ENCODE measurements around the gene NAV3.

The NAV3 gene, protein sequence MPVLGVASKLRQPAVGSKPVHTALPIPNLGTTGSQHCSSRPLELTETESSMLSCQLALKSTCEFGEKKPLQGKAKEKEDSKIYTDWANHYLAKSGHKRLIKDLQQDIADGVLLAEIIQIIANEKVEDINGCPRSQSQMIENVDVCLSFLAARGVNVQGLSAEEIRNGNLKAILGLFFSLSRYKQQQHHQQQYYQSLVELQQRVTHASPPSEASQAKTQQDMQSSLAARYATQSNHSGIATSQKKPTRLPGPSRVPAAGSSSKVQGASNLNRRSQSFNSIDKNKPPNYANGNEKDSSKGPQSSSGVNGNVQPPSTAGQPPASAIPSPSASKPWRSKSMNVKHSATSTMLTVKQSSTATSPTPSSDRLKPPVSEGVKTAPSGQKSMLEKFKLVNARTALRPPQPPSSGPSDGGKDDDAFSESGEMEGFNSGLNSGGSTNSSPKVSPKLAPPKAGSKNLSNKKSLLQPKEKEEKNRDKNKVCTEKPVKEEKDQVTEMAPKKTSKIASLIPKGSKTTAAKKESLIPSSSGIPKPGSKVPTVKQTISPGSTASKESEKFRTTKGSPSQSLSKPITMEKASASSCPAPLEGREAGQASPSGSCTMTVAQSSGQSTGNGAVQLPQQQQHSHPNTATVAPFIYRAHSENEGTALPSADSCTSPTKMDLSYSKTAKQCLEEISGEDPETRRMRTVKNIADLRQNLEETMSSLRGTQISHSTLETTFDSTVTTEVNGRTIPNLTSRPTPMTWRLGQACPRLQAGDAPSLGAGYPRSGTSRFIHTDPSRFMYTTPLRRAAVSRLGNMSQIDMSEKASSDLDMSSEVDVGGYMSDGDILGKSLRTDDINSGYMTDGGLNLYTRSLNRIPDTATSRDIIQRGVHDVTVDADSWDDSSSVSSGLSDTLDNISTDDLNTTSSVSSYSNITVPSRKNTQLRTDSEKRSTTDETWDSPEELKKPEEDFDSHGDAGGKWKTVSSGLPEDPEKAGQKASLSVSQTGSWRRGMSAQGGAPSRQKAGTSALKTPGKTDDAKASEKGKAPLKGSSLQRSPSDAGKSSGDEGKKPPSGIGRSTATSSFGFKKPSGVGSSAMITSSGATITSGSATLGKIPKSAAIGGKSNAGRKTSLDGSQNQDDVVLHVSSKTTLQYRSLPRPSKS (N-terminal part only)

DNA sequence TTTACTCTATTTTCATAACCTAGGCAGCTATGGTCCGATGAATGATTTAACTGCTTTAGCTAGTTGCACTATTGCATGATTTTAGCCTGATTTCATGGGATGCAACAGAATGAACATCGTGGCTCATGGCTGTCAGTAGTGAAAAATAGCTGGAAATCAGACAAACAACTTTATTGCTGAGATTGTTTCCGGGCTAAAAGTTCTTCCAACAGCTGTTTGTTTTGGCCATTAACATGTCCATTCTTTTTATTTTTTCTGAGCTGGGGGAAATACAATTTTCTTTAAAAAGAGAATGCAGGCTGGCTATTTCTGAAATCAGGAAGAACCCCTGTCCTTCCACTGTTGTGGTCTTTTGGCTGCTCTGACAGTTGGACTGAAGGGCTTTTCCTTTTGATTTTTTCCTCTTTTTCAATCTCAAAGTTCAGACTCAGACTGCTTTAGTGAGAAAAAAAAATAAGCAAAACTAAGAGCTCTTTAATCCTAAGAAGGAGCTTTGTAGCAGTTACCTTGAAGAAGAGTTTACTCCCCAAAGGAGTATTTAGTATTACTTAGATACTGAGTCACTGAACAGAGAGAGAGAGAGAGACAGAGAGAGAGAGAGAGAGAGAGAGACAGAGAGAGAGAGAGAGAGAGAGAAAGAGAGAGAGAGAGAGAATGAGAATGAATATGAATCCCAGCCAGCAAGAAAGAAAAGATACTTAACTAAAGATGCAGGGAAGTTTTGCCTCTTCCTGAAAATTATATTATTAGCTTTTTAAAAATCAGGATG lies at the start of gene NAV3:
Gene NAV3, plus strand, starts transcription at position 312 of the 769 bp plus-strand sequence. CDS start 568 bp downstream, outside the sequence.
- no peak for DNase-seq

DNA sequence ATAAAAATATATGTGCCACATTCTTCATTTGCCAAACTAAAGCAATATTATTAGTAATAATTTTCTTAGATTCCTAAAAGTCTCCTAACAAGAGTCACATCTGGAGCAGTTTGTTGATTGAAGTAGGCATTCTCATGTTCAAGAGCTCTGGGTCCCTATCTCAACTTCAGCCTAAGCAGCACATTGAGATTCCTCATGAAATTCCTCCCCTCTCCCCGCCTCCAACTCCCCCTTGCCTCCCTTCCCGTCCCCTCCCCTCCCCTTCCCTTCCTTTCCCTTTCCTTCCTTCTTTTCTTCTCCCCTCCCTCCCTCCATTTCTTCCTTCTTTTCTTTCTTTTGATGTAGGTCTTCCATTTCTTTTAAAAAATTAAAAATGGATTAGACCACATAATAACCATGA lies 48.7 kb upstream of the NAV3 start:
- DNase-seq = no peak

DNA sequence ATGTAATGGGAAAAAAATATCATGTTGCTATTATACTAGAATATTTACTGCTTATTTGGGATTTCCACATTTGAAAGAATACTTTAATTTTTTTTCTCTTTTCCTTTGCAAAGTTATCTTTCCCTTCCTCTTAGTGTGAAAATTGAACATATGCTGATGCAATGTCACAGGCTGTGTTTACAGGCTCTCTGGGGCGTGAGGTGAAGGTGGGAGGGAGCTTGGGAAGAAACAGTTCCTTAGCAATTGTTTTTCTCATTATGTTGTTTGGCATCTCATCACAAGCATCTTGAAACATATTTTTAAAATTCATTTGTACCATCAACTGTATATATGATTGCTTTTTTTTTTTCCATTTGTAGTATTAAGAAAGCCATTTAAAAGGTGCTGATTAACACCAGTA lies 47.9 kb upstream of the NAV3 start:
- DNase-seq = no peak

DNA sequence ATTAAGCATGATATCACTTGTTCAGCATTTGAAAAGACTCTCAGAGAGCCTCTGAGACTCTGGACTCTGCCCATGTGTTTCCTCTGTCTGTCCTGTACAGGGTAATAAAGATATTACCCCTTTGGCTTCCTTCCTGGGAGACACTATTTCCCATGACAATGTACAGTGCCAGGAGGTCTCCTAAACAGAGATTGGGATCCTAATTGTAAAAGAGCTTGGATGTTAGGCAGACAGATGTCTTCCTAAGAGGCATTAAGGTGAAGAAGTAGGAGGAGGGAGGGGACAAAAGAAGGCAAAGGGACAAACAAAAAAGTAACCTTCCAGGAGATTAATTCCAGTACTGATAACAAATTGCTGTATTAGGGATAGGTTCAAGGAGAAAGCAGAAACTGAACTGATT lies 45.5 kb upstream of the NAV3 start:
- DNase-seq = no peak

DNA sequence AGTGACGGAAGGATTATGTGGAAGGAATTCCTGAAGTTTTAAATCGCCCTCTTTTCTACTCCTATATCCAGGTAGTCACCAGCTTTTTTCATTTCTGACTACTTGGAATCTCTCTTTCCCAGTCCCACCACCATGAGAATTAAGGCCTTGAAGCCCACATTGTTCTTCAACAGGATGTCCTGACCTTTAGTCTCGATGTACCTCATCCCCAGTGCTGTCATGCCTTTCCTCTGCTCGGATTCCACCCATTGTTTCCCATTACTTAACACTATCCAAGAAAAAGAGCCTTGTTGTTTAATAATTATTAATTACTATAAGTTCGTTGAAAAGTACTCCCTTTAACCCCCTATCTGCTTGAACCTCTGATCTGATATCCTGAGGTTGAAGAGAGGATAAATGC lies 44.0 kb upstream of the NAV3 start:
- DNase-seq = no peak

DNA sequence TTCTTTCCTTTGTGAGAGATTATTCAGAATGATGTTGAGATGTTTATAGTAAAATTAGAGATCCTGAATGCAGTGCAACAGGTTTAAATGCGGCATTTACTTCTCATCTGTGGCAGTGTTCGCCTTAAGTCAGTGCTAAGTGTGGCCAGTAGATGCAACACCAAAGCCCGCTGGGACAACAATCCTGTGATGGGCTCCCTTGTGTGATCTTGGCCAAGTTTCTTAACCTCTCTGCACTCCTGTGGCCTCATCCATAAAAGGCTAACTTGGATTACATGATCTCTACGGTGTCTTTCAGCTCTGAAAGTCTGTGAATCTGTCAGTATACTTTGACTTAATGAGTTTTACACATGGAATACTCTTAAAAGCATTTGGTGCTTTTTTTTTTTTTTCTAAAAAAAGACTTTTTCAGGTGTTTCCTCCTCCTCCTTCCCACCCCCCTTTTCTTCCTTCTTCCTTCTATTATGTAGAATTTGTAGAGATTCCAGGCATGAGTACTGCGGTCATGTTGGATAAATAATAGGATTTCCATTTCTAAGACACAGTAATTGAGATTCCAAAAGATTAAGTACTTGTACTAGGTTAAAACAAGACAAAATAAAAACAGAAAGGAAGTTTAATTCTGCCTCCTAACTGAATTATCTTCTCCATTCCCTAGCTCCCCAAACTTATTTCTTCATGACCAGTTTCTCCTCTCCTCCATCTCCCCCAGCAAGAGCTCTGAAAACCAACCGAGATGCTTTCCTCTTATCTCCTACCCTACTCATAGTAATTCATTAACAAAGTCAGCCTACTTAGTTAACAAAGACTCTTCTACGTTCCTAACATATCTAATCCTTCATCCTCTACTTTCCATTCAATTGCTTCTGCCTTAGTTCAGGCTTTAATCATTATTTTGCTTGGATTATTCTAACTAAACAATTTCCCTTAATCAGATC lies 42.2 kb upstream of the NAV3 start:
- DNase-seq = no peak

DNA sequence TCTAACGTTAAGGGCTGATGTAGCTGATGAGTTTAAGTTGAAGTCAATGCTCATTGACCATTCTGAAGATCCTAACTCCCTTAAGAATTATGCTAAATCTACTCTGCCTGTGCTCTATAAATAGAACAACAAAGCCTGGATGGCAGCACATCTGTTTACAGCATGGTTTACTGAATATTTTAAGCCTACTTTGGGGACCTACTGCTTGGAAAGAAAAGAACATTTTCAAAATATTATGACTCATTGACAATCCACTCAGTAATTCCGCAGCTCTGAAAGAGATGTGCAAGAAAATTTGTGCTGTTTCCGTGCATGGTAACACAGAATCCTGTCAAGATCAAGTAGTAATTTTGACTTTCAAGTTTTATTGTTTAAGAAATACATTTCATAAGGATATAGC lies 35.0 kb upstream of the NAV3 start:
- DNase-seq = no peak

DNA sequence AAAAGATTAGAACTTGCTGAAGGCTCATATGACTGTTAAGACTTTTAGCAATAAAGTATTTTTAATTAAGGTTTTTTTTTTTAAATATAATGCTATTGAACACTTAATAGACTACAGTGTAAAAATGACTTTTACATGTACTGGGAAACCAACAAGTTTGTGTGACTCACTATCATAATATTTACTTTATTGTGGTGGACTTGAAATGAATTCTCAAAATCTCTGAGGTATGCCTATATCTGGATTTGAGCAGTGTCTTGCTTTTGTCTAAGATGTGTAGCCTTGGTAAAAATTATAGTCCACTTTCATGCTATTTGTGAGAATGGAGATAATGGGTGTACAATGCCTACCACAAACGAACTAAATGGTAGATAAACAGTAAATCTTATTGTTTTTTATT lies 33.9 kb upstream of the NAV3 start:
- DNase-seq = no peak

DNA sequence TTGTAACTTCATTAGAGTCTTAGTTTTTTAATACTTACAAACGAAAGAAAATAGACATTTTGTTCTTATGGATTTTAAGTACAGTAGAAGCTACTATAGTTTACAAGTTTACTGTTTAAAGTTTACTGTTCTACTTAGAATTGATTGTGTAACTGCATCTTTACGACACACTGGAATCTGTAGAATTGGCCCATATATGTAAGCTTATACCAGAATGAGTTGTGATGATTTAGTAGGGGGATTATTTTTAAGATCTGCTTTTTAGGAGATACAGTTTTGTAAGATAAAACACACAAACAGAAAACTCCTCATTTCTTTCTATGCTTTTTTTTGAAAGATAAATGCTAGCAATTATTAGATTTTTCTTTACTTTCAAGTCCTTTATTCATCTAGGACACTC lies 30.2 kb upstream of the NAV3 start:
- DNase-seq = no peak

DNA sequence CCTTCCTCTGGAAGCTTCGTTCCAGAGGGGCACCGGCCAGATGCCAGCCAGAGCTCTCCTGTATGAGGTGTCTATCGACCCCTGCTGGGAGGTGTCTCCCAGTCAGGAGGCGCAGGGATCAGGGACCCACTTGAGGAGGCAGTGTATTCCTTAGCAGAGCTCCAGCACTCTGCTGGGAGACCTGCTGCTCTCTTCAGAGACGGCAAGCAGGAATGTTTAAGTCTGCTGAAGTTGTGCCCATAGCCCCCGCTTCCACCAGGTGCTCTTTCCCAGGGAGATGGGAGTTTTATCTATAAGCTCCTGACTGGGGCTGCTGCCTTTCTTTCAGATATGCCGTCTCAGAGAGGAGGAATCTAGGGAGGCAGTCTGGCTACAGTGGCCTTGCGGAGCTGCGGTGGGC lies 22.2 kb upstream of the NAV3 start:
- DNase-seq = no peak

DNA sequence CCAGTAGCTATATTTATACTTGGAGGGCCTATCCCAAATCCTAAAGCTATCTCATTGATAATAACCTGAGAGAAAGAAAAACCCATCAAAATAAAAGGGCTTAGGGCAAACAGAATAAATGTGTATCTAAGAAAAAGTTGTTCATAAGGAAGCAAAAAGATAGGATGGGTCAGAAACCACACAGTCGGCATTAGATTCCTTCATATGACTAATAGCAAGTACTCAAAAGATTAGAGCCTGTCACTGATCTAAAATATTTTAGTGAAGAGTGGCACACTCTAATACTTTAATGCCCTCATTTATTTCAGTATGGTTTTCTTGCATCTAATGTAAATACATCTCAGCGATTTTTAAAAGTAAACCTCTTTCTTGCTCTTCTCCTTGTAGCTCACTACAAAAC lies 17.1 kb upstream of the NAV3 start:
- DNase-seq = no peak

DNA sequence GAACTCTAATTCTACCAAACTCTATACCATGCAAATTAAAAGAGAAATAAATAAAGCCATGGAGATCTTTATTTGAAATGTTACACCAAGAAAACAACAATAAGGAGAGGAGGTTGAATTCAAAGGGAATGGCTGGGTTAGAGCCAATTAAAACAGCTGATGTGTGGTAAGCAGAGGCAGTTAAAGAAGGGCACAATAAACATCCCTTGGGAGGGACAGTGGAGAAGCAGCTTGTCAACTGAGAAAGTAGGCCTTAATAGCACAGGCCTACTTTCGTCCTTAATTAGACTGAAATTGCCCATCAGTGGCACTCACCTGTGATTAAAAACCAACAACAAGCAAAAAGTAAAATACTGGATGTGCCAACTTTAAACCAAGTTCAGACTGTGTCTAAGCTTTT lies 16.3 kb upstream of the NAV3 start:
- DNase-seq = no peak

DNA sequence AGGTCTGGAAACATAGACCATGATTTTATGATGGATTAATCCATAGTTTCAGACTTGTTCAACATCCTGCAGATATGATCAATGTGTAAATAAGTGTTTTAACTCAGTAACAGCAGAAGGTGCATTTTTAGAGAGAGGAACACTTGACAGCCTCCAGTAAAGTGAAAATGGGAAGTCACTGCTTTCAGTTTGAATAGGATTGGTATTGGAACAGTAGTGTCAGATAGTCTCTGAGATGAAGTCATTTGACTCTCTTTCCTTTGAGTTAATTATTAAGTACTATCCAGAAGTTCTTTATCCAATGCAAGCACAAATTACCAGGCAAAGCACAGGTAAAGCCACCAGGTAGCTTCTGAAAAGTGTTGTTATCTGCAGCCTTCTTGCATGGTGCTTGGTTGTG lies 14.5 kb upstream of the NAV3 start:
- DNase-seq = no peak

DNA sequence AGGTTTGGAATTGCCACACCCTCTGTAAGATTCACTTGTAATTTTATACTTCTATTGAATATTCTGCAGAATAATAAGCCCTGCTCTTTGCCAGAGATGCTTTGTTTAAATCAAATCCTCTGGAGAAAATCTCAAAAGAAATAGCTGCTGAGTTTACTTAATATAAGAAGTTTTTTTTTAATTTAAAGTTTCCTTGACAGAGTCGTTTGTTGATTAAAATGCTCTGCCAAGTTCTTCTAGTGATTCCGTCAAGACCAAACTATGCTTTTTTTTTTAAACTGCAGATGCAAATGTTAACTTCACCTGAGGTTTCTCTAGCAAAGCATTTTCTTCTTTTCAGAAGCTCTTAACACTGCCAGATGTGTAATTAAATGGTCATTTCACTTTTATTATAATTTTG lies 13.4 kb upstream of the NAV3 start:
- no peak for DNase-seq

DNA sequence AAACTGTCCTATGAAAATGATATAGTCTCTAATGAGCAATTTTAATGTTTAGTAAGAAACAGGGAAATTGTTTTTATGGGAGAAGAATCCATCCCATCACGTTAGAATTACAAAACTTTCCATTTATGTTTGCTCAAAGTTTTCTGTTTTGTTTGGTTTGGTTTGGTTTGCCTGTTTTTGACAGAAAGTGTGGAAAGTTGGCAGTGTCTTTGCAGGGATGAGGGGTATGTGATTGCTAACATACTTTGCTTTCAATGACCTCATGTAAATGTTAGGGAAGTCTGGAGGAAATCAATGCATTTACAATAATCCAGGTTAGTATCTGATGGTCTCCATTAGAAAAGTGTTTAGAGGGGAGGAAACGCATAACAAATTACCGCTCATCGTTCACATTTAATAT lies 12.3 kb upstream of the NAV3 start:
- DNase-seq = no peak

DNA sequence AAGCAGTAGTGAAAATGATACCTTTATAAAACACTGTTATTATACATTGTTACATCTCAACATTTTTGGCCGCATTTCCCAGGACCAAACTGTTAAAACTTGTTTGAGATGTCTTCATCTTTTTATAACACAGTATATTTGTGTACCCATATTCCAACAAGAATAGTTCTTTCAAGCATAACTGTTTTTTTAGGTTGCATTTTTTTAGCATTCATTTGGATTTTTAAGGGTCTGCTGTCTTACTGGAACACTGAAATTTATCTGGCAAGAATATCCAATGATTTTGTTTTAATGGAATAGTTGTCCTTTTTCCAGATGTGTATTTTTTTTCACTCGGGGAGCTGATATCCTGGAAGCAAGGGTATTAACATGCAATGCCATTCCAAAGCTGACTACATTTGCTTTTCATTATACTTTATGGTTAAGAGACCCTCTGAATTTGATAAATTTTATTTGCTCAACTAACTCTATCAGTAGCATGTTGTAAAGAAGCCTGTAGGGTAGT lies 8.9 kb upstream of the NAV3 start:
- no peak for DNase-seq

DNA sequence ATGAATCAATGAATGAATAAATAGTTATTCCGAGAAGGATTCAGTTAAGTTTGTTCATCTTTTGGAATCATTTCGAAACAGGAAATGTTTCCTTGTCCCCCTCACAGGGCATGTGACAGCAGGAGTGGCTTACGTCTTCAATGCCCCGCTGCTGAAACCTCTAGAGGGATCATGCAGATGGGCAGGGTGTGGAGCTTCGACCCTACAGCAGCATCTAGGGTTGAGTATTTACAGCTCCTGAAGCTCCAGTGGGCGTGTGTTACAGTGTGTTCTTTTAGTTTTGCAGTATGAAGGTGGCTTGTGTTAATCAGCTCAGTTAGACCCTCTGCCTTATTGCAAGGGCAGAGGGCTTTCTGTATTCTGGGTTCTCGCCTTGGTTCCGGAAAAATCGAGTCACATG lies 2.6 kb downstream of the NAV3 start:
- no peak for DNase-seq

DNA sequence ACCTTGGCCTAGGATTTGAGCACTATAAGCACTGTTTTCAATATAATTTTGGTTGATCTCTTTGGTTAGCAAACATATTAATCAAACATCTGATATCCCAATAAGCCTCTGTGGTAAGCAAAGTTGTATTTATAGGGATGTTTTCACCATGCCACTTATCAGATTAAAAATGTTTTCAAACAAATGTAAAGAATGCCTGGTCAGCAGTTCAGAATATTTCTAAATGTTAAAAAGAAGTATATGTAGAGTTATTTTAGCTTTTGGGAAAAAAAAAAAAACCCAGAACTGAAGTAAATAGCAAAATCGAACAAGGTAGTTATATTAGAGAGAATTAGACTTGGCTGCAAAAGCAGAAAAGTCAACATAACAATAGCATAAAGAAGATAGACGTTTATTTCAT lies 3.9 kb downstream of the NAV3 start:
- no peak for DNase-seq

DNA sequence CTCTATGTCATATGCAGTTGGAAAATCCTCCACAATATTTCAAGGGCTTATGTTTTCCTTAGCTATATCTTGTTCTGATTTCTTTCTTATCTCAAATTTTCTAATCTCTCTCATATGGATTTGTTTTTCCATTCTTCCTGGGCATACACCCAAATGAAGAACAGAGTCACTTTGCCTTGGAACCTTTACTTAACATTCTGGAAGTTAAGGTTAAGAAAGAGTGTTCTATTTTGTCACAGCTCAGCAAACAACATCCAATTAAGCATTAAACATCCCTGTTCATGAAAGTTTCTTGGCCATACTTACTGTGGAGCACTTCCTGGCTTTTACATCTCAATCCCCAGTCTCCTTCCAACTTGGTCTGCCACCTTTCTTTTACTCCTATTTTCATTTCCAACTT lies 5.3 kb downstream of the NAV3 start:
- DNase-seq = no peak

DNA sequence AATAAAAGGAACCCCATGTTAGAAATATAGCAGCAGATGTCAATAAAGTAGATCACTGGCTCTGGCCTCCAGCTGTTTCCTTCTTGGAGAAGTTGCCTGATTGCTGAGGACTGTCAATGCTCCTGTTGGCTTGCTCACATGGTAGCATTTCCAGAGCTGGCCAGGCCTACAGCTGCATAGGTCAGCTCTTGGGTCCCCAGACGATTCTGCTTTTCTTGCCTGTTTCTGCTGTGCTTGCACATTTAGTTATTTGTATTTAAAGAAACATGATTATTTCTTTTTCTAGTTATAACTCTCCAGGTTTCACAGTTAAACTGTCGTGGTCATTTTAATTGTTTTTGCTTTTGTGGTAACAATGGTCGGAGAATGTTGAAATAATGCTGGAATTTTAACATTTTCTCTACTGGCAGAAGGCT lies 7.2 kb downstream of the NAV3 start:
- DNase-seq = no peak

DNA sequence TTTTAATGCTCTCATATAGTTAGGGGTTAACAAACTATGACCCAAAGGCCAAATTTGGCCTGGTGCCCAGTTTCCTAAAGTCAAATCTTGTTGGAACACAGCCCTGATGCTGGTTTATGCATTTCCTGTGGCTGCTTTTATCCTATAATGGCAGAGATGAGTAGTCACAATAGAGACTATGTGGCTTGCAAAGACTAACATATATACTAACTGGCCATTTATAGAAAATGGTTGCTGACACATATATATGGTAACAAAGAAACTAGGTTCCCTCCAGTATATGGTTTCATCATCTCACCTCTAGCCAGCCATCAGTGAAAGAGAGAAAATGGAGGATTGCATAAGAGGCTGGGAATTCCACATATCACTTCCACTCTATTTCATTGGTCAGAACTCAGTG lies 10.8 kb downstream of the NAV3 start:
- DNase-seq = no peak

DNA sequence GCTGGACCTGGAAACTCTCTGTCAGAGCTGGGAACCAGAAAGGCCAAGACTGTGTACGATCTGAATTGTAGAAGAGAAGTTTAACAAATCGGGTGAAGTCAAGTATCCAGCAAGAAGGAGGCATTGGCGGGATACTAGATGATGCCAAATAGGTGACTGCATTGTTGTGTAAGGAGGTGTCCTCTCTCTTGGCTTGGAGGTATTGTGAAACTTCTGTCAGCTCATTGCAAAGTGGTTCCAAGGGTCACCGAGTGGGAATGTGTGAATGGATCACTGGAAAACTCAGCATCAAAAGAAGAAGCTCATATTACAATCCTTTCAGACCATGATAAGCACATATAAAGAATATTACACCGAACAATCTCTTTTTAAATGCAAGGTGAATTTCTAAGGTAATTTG lies 11.7 kb downstream of the NAV3 start:
- DNase-seq = no peak

All from NCI-H187 treated with DMSO at 0.1 percent for 48 hours (cell line).